SU-DHL-6 (cell line): ENCODE measurements around the gene TNNI2.

Source experiments
- CTCF ChIP-seq: fragments of 200-600 bp; sonication (generic); IDR thresholded peaks from one replicate; pipeline ENCODE4 v1.5.1; 2017; ENCODE audit warnings: antibody characterized with exemption, mild to moderate bottlenecking, low read length, moderate library complexity; ENCODE audit not compliant: insufficient read depth, poor library complexity, severe bottlenecking
- EZH2phosphoT487 ChIP-seq: fragments of 200-600 bp; sonication (generic), shearing (Covaris generic); conservative IDR thresholded peaks from 2 replicates; pipeline ENCODE4 v1.6.1; 2018; ENCODE audit warnings: mild to moderate bottlenecking, antibody characterized with exemption, low read length, moderate library complexity, mixed read lengths

DNA sequence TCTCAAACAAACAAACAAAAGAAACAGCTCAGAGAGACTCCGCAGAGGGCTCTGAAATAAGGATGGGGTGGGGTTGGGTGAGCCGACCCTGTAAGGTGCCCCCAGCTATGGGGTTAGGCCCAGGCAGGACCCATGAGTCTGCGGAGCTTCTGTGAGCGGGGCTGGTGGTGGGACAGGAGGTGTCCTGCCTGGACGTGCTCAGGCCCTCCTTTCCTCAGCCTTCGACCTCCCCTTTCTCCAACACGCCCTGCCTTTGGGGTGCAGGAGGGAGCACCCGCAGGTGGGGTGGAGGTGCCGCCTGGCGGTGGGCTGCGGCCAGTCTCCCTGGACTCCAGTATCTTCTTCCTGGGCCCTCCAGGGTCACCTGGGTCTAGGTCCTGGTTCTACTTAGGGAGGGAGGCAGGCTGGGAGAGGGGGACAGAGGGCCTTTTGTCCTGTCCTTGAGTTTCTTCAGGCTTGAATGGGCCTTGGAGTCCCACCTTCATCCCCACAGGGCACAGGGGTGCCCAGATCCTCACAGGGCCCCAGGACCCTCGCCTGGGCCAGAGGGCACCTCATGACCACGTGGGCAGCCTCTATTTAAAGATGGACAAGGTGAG is 40.7 kb downstream of the TNNI2 start:
- TF ChIP-seq CTCF = no peak
- no peak for TF ChIP-seq EZH2phosphoT487
